IMR-90 (cell line): ENCODE results near the gene EXOC2.

Source experiments
- CEBPB ChIP-seq: IDR thresholded peaks from 2 replicates; pipeline ENCODE4 v1.6.1; 2012; ENCODE audit warnings: low read depth, low read length, improper control_type of control experiment
- POLR2A ChIP-seq: IDR thresholded peaks from 2 replicates; pipeline ENCODE4 v1.6.1; 2012; ENCODE audit warnings: mild to moderate bottlenecking, low read depth, low read length
- RAD21 ChIP-seq: IDR thresholded peaks from 2 replicates; pipeline ENCODE4 v1.6.1; 2012; ENCODE audit warnings: low read length, improper control_type of control experiment

GRCh38 chr6:493840-494239 is 199.1 kb downstream of the EXOC2 start:
- TF ChIP-seq RAD21 (no peak), POLR2A (no peak), CEBPB (no peak)
